GM10266 (cell line): Measurements from ENCODE around the gene PAQR4.
A peak's percentile ranks its signal among the peaks of the same experiment; 100 is the strongest.

Experiments
- DNase-seq: peaks from one replicate; pipeline ENCODE4 v3.0.0; 2012; ENCODE audit errors: extremely low spot score
- TF ChIP-seq, protein P1 (sequence below): IDR thresholded peaks from 2 replicates; pipeline ENCODE4 v1.5.1; 2012; ENCODE audit warnings: mild to moderate bottlenecking, low read depth; ENCODE audit not compliant: control insufficient read depth, insufficient read depth; ENCODE audit errors: missing control alignments

Gene PAQR4

DNA sequence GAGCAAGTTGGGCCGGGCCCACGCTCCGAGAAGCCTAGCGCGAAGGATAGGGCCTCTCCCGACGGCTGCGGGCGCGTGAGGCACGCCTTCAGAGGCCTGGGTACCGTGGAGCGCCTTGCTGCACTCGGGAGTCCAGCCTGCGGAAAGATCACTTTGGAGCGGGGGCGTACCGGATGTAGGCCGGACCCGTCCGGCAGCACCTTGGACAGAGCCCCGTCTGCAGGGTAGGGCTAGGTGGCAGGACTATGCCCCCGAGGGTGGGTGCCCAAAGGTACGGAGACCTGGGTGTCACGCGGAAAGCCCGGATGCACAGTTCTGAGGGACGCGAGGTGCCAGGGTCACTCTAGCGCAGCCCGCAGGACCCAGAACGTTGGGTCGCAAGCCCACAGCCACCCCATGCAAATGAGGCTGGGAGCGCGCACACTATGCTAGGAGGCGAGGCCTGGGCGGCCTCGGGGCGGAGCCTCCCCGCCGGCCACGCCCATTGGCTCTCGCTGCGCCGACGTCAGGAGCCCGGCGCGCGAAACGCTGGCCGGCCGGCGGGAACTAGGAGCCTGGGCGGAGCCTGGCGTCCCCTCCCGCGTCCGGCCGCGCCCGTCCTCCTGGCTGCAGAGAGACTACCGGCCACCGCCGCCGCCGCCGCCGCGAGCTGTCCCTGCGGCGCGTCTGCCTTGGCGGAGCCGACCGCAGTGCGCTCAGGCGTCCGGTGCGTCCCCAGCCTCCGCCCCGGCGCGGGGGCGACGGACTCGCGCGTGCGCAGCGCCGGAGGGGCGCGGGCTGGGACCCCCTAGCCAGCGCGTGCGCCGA is at the start of gene PAQR4:
Gene PAQR4 (plus strand): TSS at position 611 of the 807 bp plus-strand sequence. CDS start 327 bp downstream, outside the sequence.
- DNase-seq, result peak; percentile 99
- TF ChIP-seq, protein P1, sequence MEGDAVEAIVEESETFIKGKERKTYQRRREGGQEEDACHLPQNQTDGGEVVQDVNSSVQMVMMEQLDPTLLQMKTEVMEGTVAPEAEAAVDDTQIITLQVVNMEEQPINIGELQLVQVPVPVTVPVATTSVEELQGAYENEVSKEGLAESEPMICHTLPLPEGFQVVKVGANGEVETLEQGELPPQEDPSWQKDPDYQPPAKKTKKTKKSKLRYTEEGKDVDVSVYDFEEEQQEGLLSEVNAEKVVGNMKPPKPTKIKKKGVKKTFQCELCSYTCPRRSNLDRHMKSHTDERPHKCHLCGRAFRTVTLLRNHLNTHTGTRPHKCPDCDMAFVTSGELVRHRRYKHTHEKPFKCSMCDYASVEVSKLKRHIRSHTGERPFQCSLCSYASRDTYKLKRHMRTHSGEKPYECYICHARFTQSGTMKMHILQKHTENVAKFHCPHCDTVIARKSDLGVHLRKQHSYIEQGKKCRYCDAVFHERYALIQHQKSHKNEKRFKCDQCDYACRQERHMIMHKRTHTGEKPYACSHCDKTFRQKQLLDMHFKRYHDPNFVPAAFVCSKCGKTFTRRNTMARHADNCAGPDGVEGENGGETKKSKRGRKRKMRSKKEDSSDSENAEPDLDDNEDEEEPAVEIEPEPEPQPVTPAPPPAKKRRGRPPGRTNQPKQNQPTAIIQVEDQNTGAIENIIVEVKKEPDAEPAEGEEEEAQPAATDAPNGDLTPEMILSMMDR, result no peak

DNA sequence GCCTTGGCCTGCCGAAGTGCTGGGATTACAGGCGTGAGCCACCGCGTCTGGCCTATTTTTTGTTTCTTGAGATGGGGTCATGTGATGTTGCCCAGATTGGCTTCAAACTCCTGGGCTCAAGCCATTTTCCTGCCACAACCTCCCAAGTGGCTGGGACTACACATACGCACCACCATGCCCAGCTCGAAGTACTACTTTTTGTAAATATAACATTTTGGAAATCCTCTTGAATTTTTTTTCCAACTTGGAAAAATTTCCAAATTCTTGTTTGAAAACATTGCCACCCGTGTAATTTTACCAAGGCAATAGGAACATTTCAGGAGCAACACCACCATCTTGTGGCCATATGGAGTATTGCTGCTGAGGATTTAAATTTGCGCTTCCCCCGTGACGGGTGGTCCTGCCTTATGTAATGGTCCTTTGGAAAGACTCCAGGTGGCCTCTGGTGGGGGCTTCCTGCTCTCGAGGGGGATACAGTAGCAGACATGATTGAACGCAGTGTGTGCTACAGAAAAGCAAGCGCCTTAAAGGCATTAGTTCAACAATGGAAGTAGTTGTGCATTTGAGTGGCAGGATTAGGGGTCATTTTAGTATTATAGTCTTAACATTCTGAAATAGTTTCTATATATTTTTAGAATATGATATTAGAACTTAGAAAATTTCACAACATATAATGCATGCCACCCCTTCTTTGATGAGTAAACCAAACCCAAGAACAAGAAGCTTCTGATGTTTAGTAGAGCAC is 49.5 kb upstream of the PAQR4 start:
- DNase-seq, result peak; percentile 64
- TF ChIP-seq, protein P1, result peak; percentile 89

GRCh38 chr16:2923481-2923880 is 45.7 kb upstream of the PAQR4 start:
- TF ChIP-seq, protein P1, result no peak
- DNase-seq, result no peak

GRCh38 chr16:2924901-2925755 is 44.0 kb upstream of the PAQR4 start:
- DNase-seq, result no peak
- TF ChIP-seq, protein P1, result no peak

GRCh38 chr16:2925951-2926649 is 43.0 kb upstream of the PAQR4 start:
- no peak for DNase-seq
- TF ChIP-seq, protein P1, result no peak

GRCh38 chr16:2926650-2926999 is 42.5 kb upstream of the PAQR4 start:
- no peak for DNase-seq
- TF ChIP-seq, protein P1, result no peak
